Bladder microvascular endothelial cell (primary cell): ENCODE measurements around the gene FAIM. TPM values are rescaled to one million over a fixed set of nuclear protein-coding genes. Genes with fewer than 3 reads are reported as not detected.

Source experiments
- total RNA-seq: library from RNA; depleted of rRNA; stranded (reverse); fragments of >200 nt; gene quantifications from 2 replicates; pipeline ENCODE4 v1.2.3, GENCODE V29; 2014

Gene FAIM
- total RNA-seq, result 7.3 and 7.9 TPM in 2 replicates

GRCh38 chr3:138608322-138609135 is at the start of gene FAIM:
FAIM (plus strand) TSS chr3:138608771; CDS start chr3:138619727, 10,956 bp downstream.

GRCh38 chr3:138594150-138594934 is 14.2 kb upstream of the FAIM start, which contains the start of gene CEP70:
CEP70 (minus strand) TSS chr3:138594260; CDS start chr3:138572927, 21,333 bp downstream.

Other genes starting within 250 kb of the FAIM start
- not detected in 2 replicates for gene ESYT3, start 174.2 kb upstream of the FAIM start, total RNA-seq
- gene CEP70, start 14.5 kb upstream of the FAIM start, total RNA-seq, result 7.6 and 14.3 TPM in 2 replicates
- 11.2 and 30.6 TPM in 2 replicates for gene PIK3CB, start 226.2 kb downstream of the FAIM start, total RNA-seq